ENCODE data around the gene IFNG. TPM values are rescaled to one million over a fixed set of nuclear protein-coding genes. Genes with fewer than 3 reads are reported as not detected.

The IFNG gene
- total RNA-seq, 1 experiment from 2014 or later: not detected

DNA sequence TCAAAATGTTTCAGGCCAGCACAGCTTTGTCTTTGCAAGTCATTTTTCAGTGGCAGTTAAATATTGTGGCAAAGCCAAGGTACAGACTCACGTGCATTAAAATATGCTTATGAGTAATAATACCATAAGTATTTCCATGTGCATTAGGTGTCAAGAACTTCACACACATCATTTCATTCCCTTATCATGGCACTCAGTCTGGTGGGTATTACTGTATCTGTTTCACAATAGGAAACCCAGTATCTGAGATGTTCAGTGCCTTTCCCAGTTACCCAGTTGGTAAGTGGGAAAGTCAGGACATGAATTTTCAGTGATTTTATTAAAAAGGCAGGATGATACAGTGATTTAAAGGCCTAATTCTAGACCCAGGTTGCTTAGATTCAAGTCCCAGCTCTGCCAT is 52.9 kb downstream of the IFNG start:
- TF ChIP-seq, protein P1, sequence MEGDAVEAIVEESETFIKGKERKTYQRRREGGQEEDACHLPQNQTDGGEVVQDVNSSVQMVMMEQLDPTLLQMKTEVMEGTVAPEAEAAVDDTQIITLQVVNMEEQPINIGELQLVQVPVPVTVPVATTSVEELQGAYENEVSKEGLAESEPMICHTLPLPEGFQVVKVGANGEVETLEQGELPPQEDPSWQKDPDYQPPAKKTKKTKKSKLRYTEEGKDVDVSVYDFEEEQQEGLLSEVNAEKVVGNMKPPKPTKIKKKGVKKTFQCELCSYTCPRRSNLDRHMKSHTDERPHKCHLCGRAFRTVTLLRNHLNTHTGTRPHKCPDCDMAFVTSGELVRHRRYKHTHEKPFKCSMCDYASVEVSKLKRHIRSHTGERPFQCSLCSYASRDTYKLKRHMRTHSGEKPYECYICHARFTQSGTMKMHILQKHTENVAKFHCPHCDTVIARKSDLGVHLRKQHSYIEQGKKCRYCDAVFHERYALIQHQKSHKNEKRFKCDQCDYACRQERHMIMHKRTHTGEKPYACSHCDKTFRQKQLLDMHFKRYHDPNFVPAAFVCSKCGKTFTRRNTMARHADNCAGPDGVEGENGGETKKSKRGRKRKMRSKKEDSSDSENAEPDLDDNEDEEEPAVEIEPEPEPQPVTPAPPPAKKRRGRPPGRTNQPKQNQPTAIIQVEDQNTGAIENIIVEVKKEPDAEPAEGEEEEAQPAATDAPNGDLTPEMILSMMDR (conservative IDR thresholded peaks at IDR 0.05): no peak
- H3K4me3 Mint-ChIP-seq: no peak overlapping the region
- Histone ChIP-seq H2BK12ac (ENCODE audit: insufficient read length, low read depth, low read length) (no peak overlapping the region), H2BK5ac (ENCODE audit: insufficient read length, low read length) (no peak overlapping the region), H3K56ac (ENCODE audit: insufficient read length, low read depth, low read length) (no peak overlapping the region), H3K27me3 (ENCODE audit: insufficient read depth, low read length) (no peaks in the 10 kb centered on the region), H4K5ac (ENCODE audit: insufficient read length, low read depth, low read length) (no peak overlapping the region), H3K9ac (ENCODE audit: extremely low read depth, insufficient read length, low read length) (no peak overlapping the region), H2AK5ac (ENCODE audit: insufficient read length, low read length) (no peak overlapping the region), H3K18ac (ENCODE audit: insufficient read length, low read depth, low read length) (no peak overlapping the region), H3K27ac (ENCODE audit: insufficient read length, low read depth, low read length) (no peak overlapping the region), H3K23me2 (ENCODE audit: insufficient read length, low read depth, low read length, poor library complexity, severe bottlenecking) (no peaks in the 10 kb centered on the region), H4K20me1 (ENCODE audit: control insufficient read depth, insufficient read depth, insufficient read length) (peaks cover 4% of the 10 kb centered on the region), H3T11ph (ENCODE audit: low read length) (no peak overlapping the region), H3K79me1 (ENCODE audit: insufficient read depth, low read depth, low read length, poor library complexity, severe bottlenecking) (no peaks in the 10 kb centered on the region), H3K23ac (ENCODE audit: insufficient read length, low read depth, low read length) (no peak overlapping the region), H3K4ac (ENCODE audit: low read depth, low read length) (no peak overlapping the region), H3K79me2 (ENCODE audit: insufficient read depth, low read length) (no peaks in the 10 kb centered on the region), H2BK15ac (ENCODE audit: low read depth, low read length) (no peak overlapping the region), H3K4me2 (ENCODE audit: insufficient read depth, insufficient read length, low read length) (no peak overlapping the region), H4K8ac (replicated peaks; ENCODE audit: insufficient read length, low read depth, low read length) (no peak overlapping the region), H3K4me1 (ENCODE audit: insufficient read depth, low read length) (no peaks in the 10 kb centered on the region), H2BK20ac (ENCODE audit: low read depth, low read length, poor library complexity, severe bottlenecking) (no peak overlapping the region), H3K14ac (ENCODE audit: insufficient read depth, low read length) (no peak overlapping the region), H3K9me3 (ENCODE audit: control insufficient read depth, low read depth, low read length) (no peaks in the 10 kb centered on the region), H4K91ac (ENCODE audit: insufficient read length, low read depth, low read length) (no peak overlapping the region), H2AFZ (ENCODE audit: low read length) (no peak overlapping the region), H2BK120ac (ENCODE audit: low read depth, low read length, poor library complexity, severe bottlenecking) (no peak overlapping the region)
- no peak for DNase-seq
- no peaks in the 10 kb centered on the region for H3K36me3 Mint-ChIP-seq (ENCODE audit: insufficient read depth in 1 of 3, low read depth in 3 of 3)
- H3K27me3 Mint-ChIP-seq (ENCODE audit: low read depth): no peaks in the 10 kb centered on the region
- no CpG with 5 or more reads among the region's 1 CpG for WGBS (ENCODE audit: extremely low coverage, insufficient read length, low lambda C conversion rate)
- no peaks in the 10 kb centered on the region for H3K9me3 Mint-ChIP-seq
- no peaks in the 10 kb centered on the region for H3K4me1 Mint-ChIP-seq
- H3K27ac Mint-ChIP-seq: no peak overlapping the region

Data from H9 (cell line).